Epidermal melanocyte (primary cell): Measurements from ENCODE around the gene BCKDK.
"Not testable (repeated sequence)": the region's sequence is repeated elsewhere in the genome, so short reads cannot be mapped to it uniquely, and the experiment has no call there.

Source experiments
- DNase-seq: peaks from one replicate; pipeline ENCODE4 v3.0.0; 2011; ENCODE audit warnings: low spot score; ENCODE audit not compliant: insufficient read length

BCKDK gene

DNA sequence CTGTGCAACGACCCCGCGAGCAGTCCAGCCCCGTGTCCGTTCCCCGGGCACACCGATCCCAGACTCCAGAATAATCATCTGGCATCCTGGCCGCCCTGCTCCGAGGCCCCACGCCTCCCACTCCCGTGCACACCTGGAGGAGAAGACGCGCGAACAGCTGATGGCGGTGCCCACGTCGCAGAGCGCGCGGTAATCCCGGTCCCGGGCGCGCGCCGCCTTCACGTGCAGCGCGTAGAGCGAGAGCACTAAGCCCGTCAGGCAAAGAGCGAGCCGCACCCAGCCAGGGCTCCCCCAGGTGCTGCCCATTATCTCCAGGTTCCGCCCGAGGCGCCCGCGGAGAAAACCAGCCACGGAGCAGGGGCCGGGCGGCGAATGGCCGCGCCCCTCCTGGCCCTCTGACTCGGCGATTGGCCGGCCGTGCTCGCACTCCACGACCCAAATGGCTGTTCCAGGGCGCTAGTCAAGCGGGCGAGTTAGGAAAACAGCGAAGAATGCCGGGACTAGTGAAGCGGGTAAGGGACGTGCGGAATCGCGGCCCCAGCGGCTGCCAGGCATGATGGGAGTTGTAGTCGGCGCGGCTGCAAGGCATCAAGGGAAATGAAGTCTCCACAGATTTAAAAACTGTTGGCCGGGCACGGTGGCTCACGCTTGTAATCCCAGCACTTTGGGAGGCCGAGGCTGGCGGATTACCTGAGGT is 13.6 kb upstream of the BCKDK start, which contains the start of gene VKORC1:
Gene VKORC1, minus strand, starts transcription at position 374 of the 697 bp plus-strand sequence. Its CDS starts 68 bp downstream, at position 306.
- peak; percentile 95 for DNase-seq

DNA sequence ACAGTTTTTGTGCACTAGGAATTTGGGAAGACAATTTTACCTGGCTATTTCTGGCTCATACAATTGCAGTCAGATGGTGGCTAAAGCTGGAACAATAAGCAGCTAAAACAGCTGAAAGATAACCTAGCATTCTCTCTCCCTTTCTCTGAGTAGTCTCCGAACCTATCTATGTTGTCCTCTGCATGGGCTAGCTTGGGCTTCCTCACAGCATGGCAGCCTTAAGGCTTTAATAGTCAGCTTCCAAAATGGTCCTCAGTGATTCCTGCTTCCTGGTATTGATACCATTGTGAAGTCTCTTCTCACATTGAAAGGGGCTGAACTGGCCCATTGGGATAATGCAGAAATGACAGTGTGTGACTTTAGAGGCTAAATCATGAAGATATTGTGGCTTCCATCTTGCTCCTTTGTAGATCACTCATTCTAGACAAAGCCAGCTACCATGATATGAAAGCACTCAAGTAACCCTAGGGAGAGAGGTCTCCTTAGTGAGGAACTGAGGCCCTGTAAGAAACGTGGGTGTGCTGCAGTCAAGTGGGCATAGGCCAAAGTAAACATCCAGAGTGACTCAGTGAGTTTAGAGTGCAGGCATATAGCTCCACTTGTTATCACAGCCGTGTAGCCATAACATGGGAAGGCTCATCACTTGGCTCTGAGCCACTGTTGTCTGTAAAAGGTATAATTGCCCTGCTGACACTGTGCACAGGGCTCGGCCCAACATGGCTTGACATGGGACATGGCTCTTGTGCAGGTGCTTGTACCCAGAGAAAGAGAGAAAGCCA is 8.1 kb upstream of the BCKDK start:
- DNase-seq, result no peak

GRCh38 chr16:31100876-31101641 is 7.1 kb upstream of the BCKDK start:
- DNase-seq, result not testable (repeated sequence)

DNA sequence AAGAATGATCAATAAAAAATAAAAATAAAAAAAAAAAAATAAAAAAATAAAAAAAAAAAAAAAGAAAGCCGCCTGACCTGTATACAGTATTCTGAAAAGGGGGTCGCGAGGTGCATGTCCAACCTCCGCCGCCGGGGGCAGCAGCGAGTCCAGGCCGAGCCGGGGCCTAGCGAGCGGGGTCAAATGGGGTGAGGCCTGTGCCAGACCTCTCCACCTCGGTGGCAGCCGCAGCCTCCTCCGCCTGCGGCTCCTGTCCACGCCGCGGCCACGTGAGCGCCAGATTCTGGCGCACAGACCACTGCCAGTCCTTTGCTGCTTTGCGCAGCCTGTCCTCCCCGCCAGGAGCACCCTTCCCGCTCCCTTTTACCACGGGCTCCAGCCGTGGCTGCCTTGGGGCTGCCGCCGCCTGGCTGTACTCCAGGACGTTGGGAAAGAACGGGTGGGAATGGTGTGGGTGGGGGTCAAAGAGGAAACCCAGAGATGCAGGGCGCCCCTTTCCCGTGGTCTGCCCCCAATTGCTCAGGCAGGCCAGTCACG is 2.4 kb upstream of the BCKDK start:
- peak; percentile 84 for DNase-seq

DNA sequence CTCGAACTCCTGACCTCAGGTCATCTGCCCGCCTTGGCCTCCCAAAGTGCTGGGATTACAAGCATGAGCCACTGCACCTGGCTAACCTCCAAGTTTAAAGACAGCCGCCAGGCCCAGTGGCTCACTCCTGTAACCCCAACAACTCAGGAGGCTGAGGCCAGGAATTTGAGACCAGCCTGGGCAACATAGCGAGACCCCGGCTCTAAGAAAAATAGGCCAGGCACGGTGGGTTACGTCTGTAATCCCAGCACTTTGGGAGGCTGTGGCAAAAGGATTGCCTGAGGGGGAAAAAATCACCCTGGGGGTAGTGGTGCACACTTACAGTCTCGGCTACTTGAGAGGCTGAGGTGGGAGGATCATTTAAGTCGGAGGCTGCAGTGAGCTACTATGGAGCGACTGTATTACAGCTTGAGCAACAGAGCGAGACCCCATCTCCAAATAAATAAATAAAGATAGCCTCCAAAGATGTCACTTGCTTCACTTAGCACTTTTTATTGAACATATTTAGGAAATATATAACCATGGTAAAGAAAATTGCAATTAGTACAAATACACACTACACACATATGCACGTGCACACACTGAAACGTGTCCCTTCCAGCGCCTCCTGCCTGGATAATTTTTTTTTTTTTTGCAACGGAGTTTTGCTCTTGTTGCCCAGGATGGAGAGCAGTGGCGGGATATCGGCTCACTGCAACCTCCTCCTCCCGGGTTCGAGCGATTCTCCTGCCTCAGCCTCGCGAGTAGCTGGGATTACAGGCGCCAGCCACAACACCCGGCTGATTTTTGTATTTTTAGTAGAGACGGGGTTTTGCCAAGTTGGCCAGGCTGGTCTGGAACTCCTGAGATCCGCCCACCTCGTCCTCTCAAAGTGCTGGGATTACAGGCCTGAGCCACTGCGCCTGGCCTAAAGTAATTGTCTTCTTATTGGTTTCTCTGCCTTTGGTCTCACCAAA is 1.4 kb upstream of the BCKDK start:
- DNase-seq, result no peak

- peak; percentile 16 for DNase-seq
Measured at GRCh38 chr16:31107465-31107867, 720 bp upstream of the BCKDK start.

DNA sequence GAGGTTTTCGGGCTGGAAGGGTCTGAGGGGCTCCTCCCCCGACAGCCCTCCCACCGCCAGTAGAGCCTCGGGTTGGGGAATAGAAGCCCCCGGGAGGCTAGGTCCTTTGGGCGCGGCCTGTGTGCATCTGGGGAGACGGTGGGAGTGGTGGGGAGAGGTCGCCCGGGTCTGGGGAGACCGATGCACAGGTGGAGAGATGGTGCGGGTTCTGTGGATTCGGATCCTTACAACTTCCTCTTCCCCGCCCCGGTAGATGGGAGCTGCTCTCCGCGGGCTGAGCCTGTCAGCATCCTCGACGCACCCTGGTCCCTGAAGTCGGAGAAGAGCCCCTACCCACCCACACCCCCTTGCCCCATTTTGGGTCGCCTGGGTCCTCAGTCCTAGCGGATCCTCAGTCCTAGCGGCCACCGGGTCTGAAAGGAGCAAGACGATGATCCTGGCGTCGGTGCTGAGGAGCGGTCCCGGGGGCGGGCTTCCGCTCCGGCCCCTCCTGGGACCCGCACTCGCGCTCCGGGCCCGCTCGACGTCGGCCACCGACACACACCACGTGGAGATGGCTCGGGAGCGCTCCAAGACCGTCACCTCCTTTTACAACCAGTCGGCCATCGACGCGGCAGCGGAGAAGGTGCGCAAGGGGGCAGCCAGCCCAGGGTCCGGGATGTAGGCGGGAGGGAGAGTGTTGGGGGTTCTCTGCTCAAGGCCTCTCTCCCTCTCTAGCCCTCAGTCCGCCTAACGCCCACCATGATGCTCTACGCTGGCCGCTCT is 790 bp downstream of the BCKDK start:
- DNase-seq, result peak; percentile 15

DNA sequence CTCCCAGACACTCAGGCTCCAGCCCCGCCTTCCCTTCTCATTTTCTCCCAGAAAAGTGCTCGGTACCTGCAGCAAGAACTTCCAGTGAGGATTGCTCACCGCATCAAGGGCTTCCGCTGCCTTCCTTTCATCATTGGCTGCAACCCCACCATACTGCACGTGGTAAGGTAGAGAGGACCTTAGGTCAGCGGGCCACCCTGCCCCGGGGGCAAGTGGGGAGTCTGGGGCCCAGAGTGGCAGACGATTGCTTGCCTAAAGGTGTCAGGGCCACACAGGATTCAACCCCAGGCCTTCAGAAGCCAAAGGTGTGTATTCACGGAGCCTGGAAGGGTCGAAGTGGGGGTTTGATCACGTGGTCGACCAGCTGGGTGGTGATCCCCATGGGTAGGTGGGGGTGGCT is 1.4 kb downstream of the BCKDK start:
- DNase-seq, result peak; percentile 2

DNA sequence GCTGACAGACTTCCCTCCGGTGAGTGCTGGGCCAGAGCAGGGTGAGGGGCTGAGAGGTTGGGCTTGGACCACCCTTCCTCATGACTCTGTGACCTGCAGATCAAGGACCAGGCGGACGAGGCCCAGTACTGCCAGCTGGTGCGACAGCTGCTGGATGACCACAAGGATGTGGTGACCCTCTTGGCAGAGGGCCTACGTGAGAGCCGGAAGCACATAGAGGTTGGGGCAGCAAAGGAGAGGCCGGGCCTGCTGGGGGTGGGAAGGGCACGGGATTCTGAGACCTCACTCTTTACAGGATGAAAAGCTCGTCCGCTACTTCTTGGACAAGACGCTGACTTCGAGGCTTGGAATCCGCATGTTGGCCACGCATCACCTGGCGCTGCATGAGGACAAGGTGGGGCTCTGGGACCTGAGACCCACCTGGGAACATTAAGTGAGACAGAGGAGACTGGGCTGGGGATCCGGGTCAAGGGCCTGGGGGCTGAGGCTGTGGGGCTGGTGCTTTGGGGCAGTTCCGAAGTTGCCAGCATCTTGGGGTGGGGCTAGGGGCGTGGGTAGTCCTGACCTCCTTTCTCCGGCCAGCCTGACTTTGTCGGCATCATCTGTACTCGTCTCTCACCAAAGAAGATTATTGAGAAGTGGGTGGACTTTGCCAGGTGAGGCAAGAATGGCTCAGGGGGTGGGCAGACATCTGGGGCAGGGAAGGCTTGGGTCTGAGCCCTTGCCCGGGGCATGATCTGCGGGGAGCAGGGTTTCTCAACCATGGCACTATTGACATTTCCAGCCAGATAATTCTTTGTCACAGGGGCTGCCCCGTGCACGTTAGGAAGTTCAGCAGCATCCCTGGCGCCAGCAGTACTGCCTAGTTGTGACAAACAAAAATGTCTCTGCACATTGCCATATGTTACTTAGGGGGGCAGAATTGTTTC is 2.2 kb downstream of the BCKDK start:
- peak; percentile 7 for DNase-seq

DNA sequence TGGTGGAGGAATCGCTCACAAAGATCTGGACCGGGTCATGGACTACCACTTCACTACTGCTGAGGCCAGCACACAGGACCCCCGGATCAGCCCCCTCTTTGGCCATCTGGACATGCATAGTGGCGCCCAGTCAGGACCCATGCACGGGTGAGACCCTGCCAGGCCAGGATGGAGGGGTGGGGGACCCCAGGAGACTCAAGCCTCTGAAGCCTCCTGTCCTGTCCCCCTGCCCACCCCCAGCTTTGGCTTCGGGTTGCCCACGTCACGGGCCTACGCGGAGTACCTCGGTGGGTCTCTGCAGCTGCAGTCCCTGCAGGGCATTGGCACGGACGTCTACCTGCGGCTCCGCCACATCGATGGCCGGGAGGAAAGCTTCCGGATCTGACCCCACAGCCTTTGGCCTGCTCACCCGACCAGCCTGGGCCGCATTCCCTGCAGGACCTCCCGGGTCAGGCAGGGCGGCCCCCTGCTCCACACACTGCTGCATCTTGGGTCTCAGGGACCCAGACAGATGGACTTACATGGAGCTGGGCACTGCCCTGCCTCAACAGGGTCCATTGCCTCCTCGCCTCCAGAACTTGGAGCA is 3.8 kb downstream of the BCKDK start:
- no peak for DNase-seq

- DNase-seq, result no peak
Measured at GRCh38 chr16:31112711-31113110, 4.5 kb downstream of the BCKDK start.

GRCh38 chr16:31113121-31114120 is 5.2 kb downstream of the BCKDK start:
- no peak for DNase-seq

- DNase-seq, result no peak
Measured at GRCh38 chr16:31114468-31114867, 6.3 kb downstream of the BCKDK start.

DNA sequence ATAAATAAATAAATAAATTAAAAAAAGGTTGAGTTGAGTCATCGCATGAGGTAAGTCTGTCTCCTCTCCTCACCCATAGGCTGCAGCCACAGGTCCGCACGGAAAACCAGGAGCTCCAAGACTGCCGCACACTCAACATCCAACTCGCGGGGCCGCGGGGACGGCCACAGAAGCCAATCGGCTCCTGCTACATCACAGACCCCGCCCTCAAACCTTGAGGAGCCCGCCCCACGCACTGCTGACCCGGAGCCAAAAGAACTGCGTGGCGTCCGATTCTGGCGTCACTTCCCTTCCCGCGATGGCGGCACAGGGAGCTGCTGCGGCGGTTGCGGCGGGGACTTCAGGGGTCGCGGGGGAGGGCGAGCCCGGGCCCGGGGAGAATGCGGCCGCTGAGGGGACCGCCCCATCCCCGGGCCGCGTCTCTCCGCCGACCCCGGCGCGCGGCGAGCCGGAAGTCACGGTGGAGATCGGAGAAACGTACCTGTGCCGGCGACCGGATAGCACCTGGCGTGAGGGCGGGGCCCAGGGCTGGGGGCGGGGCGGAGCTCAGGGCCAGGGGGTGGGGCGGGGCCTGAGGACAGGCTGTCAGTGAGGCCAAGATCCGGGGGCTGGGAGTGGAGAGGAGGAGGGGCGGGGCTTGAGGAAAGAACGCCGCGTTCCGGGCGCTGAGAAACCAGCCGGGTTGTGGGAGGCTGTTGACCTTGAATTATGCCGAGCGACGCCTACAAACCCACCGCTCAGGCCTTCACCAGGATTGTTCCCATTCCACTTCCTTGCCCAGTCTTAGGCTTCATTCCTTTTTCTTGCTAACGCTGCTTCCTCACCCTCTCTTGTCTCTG is 9.4 kb downstream of the BCKDK start, which contains the start of gene KAT8:
Gene KAT8, plus strand, starts transcription at position 281 of the 839 bp plus-strand sequence. Its CDS starts 18 bp downstream, at position 299.
- DNase-seq, result peak; percentile 98

DNA sequence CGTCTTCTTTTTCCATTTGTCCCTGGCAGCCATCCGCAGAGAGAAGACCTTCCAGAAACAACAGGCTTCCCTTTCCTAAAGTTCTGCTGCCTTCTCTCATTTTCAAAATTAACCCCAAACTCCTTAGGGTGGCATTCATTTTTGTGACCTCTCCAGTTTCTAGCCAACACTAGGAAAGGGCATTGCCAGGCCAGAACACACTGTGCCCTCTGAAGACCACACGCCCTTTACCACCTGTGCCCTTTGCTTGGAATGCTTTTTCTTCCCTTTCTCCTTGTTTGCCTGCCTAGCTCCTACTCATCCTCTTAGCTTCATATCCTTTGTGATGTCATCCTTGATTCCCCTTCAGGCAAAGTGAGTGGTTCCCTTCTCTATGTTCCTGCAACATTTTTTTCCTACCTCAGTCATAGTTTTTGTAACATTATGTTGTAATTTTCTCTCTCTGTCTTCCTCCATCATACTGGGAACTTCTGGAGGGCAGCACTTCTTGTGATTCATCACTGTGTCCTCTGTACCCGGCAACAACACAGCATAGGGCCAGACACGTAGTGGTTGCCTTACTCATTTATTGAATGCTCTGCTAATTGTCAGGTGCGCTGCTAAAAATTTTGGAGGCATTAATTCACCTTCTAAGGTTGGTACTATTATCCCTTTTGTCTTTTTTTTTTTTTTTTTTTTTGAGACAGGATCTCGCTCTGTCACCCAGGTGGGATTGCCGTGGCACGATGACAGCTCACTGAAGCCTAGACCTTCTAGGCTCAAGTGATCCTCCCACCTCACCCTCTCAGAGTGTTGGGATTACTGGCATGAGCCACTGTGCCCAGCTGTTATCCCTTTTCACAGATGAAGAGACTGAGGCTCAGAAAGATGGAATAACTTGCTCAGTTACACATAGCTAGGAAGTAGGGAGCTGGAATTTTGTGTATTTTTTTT is 10.3 kb downstream of the BCKDK start:
- DNase-seq, result peak; percentile 10
